Effector CD8-positive, alpha-beta T cell (primary cell): ENCODE results near the gene KLRF1.

Experiments used
- DNase-seq: peaks from one replicate; lab custom pipeline; 2025; lab: John Stamatoyannopoulos, UW

KLRF1 gene

GRCh38 chr12:9809338-9809737 lies 17.9 kb upstream of the KLRF1 start:
- no peak for DNase-seq

- no peak for DNase-seq
Measured at GRCh38 chr12:9809866-9810265, 17.4 kb upstream of the KLRF1 start.

GRCh38 chr12:9810671-9811070 lies 16.6 kb upstream of the KLRF1 start:
- DNase-seq: no peak

- DNase-seq: no peak
Measured at GRCh38 chr12:9811621-9812020, 15.7 kb upstream of the KLRF1 start.

GRCh38 chr12:9813821-9814798 lies 13.2 kb upstream of the KLRF1 start:
- DNase-seq: peak; percentile 84

- no peak for DNase-seq
Measured at GRCh38 chr12:9820281-9820930, 6.9 kb upstream of the KLRF1 start.

GRCh38 chr12:9829483-9829882 lies 2.2 kb downstream of the KLRF1 start:
- DNase-seq: no peak

- DNase-seq: no peak
Measured at GRCh38 chr12:9829982-9830381, 2.7 kb downstream of the KLRF1 start.

GRCh38 chr12:9831720-9832119 lies 4.4 kb downstream of the KLRF1 start:
- no peak for DNase-seq

- no peak for DNase-seq
Measured at GRCh38 chr12:9843407-9843806, 16.1 kb downstream of the KLRF1 start.

GRCh38 chr12:9848899-9849298 lies 21.6 kb downstream of the KLRF1 start:
- no peak for DNase-seq

GRCh38 chr12:9851050-9851449 lies 23.8 kb downstream of the KLRF1 start:
- DNase-seq: no peak

GRCh38 chr12:9851927-9852326 lies 24.6 kb downstream of the KLRF1 start:
- DNase-seq: no peak

GRCh38 chr12:9856151-9856550 lies 28.9 kb downstream of the KLRF1 start:
- DNase-seq: no peak

GRCh38 chr12:9856894-9857293 lies 29.6 kb downstream of the KLRF1 start:
- no peak for DNase-seq

GRCh38 chr12:9858135-9858534 lies 30.9 kb downstream of the KLRF1 start:
- no peak for DNase-seq

- no peak for DNase-seq
Measured at GRCh38 chr12:9864913-9865675, 37.8 kb downstream of the KLRF1 start.

GRCh38 chr12:9866860-9867269 lies 39.6 kb downstream of the KLRF1 start:
- no peak for DNase-seq

GRCh38 chr12:9867531-9867930 lies 40.2 kb downstream of the KLRF1 start:
- no peak for DNase-seq

GRCh38 chr12:9868311-9868801 lies 41.1 kb downstream of the KLRF1 start:
- DNase-seq: no peak

- no peak for DNase-seq
Measured at GRCh38 chr12:9868951-9869306, 41.6 kb downstream of the KLRF1 start.
